NB4 (cell line): ENCODE results near the gene RASSF4.
A peak's percentile ranks its signal among the peaks of the same experiment; 100 is the strongest.

Source experiments
- DNase-seq: peaks from one replicate; pipeline ENCODE4 v3.0.0; 2010; ENCODE audit warnings: low read depth
- H3K4me3 ChIP-seq: one replicate; pipeline ENCODE4 v1.5.1; 2011; ENCODE audit warnings: mild to moderate bottlenecking, low read depth, low read length, moderate library complexity
- CTCF ChIP-seq: IDR thresholded peaks from one replicate; pipeline ENCODE4 v1.5.1; 2012; ENCODE audit warnings: low read depth, low read length
- MAX ChIP-seq: IDR thresholded peaks from 2 replicates; pipeline ENCODE4 v1.6.1; 2011; ENCODE audit warnings: low read depth, low read length
- MYC ChIP-seq: IDR thresholded peaks from 2 replicates; pipeline ENCODE4 v1.6.1; 2011; ENCODE audit warnings: low read depth, low read length
- POLR2A ChIP-seq: IDR thresholded peaks from 2 replicates; pipeline ENCODE4 v1.6.1; 2011; ENCODE audit warnings: mild to moderate bottlenecking; ENCODE audit not compliant: insufficient read length; ENCODE audit errors: extremely low read depth

RASSF4 gene

GRCh38 chr10:44925224-44925623, 34.4 kb upstream of the RASSF4 start:
- TF ChIP-seq MAX = peak; percentile 92
- peak; percentile 87 for TF ChIP-seq CTCF
- peak; percentile 69; the same call in 1 of the 2 replicates for TF ChIP-seq MYC
- no peak for TF ChIP-seq POLR2A
- peak; percentile 84 for DNase-seq
- no peak overlapping the region for H3K4me3 ChIP-seq

GRCh38 chr10:44925811-44926750, 33.5 kb upstream of the RASSF4 start:
- no peak for DNase-seq
- TF ChIP-seq MYC = no peak
- TF ChIP-seq CTCF = no peak
- no peak for TF ChIP-seq POLR2A
- TF ChIP-seq MAX = no peak
- no peak overlapping the region for H3K4me3 ChIP-seq

GRCh38 chr10:44926751-44927351, 32.8 kb upstream of the RASSF4 start:
- H3K4me3 ChIP-seq = no peak overlapping the region
- peak; percentile 52 for DNase-seq
- no peak for TF ChIP-seq CTCF
- peak; percentile 30; the same call in 1 of the 2 replicates for TF ChIP-seq MAX

- no peak overlapping the region for H3K4me3 ChIP-seq
- TF ChIP-seq MAX (no peak), MYC (no peak), POLR2A (no peak), CTCF (no peak)
- peak; percentile 80 for DNase-seq
Measured at GRCh38 chr10:44927352-44927751, 32.2 kb upstream of the RASSF4 start.

GRCh38 chr10:44928462-44928861, 31.1 kb upstream of the RASSF4 start:
- no peak overlapping the region for H3K4me3 ChIP-seq
- TF ChIP-seq CTCF = no peak
- no peak for TF ChIP-seq MAX
- no peak for TF ChIP-seq POLR2A
- no peak for TF ChIP-seq MYC
- no peak for DNase-seq
